GM12892 (cell line): ENCODE results near the gene PKNOX1.

Source experiments
- POLR2A ChIP-seq: IDR thresholded peaks from 2 replicates; pipeline ENCODE4 v1.6.1; 2011; ENCODE audit warnings: low read depth, low read length, control low read depth
- POLR2AphosphoS5 ChIP-seq: IDR thresholded peaks from 2 replicates; pipeline ENCODE4 v1.6.1; 2011; ENCODE audit warnings: low read depth, low read length, control low read depth
- TAF1 ChIP-seq: IDR thresholded peaks from 2 replicates; pipeline ENCODE4 v1.6.1; 2011; ENCODE audit warnings: low read depth, mild to moderate bottlenecking, control low read depth, low read length, borderline replicate concordance

GRCh38 chr21:42991992-42992740 lies 17.8 kb downstream of the PKNOX1 start:
- no peak for TF ChIP-seq POLR2A
- no peak for TF ChIP-seq POLR2AphosphoS5
- TF ChIP-seq TAF1 = no peak
